Measurements from ENCODE around the gene SEBOX.

Gene SEBOX

GRCh38 chr17:28384281-28385036, 19.5 kb upstream of the SEBOX start:
- H3K9me3 Mint-ChIP-seq, result no peaks in the 10 kb centered on the region
- H3K27ac Mint-ChIP-seq, result peak overlapping the region; percentile 82
- peaks cover 28% of the 10 kb centered on the region for H3K4me1 Mint-ChIP-seq (ENCODE audit: low read depth)
- peaks cover 8% of the 10 kb centered on the region for H3K27me3 Mint-ChIP-seq
- H3K36me3 Mint-ChIP-seq (ENCODE audit: low read depth), result peaks cover 32% of the 10 kb centered on the region
- H3K4me3 Mint-ChIP-seq, result peak overlapping the region; percentile 87

- peaks cover 28% of the 10 kb centered on the region for H3K4me1 Mint-ChIP-seq (ENCODE audit: low read depth)
- no peak overlapping the region for H3K4me3 Mint-ChIP-seq
- no peaks in the 10 kb centered on the region for H3K9me3 Mint-ChIP-seq
- H3K27ac Mint-ChIP-seq, result no peak overlapping the region
- peaks cover 8% of the 10 kb centered on the region for H3K27me3 Mint-ChIP-seq
- H3K36me3 Mint-ChIP-seq (ENCODE audit: low read depth), result peaks cover 28% of the 10 kb centered on the region
These were observed 16.3 kb upstream of the SEBOX start for GRCh38 chr17:28381141-28381825.

GRCh38 chr17:28379814-28380801, 15.1 kb upstream of the SEBOX start:
- H3K27me3 Mint-ChIP-seq, result peaks cover 8% of the 10 kb centered on the region
- H3K36me3 Mint-ChIP-seq (ENCODE audit: low read depth), result peaks cover 23% of the 10 kb centered on the region
- peaks cover 19% of the 10 kb centered on the region for H3K4me1 Mint-ChIP-seq (ENCODE audit: low read depth)
- H3K9me3 Mint-ChIP-seq, result no peaks in the 10 kb centered on the region
- no peak overlapping the region for H3K4me3 Mint-ChIP-seq
- H3K27ac Mint-ChIP-seq, result no peak overlapping the region

- peak overlapping the region; percentile 82 for H3K27ac Mint-ChIP-seq
- H3K9me3 Mint-ChIP-seq, result no peaks in the 10 kb centered on the region
- peak overlapping the region; percentile 89 for H3K4me3 Mint-ChIP-seq
- H3K36me3 Mint-ChIP-seq (ENCODE audit: low read depth), result peaks cover 5% of the 10 kb centered on the region
- no peaks in the 10 kb centered on the region for H3K27me3 Mint-ChIP-seq
- H3K4me1 Mint-ChIP-seq (ENCODE audit: low read depth), result peaks cover 21% of the 10 kb centered on the region
These were observed 7.9 kb upstream of the SEBOX start for GRCh38 chr17:28372945-28373274.

GRCh38 chr17:28372203-28372944, 7.4 kb upstream of the SEBOX start:
- peak overlapping the region; percentile 89 for H3K4me3 Mint-ChIP-seq
- peaks cover 21% of the 10 kb centered on the region for H3K4me1 Mint-ChIP-seq (ENCODE audit: low read depth)
- no peaks in the 10 kb centered on the region for H3K9me3 Mint-ChIP-seq
- H3K27ac Mint-ChIP-seq, result peak overlapping the region; percentile 82
- no peaks in the 10 kb centered on the region for H3K27me3 Mint-ChIP-seq
- peaks cover 4% of the 10 kb centered on the region for H3K36me3 Mint-ChIP-seq (ENCODE audit: low read depth)

GRCh38 chr17:28371245-28372202, 6.5 kb upstream of the SEBOX start, which contains the start of gene SARM1:
Gene SARM1, plus strand, starts transcription at chr17:28371694. Its CDS starts 339 bp downstream, at chr17:28372033.
- H3K9me3 Mint-ChIP-seq, result no peaks in the 10 kb centered on the region
- peak within 1 kb of the TSS; percentile 89 for H3K4me3 Mint-ChIP-seq
- peak within 1 kb of the TSS; percentile 89 for H3K27ac Mint-ChIP-seq
- H3K4me1 Mint-ChIP-seq (ENCODE audit: low read depth), result peaks cover 21% of the 10 kb centered on the region
- no peaks in the 10 kb centered on the region for H3K27me3 Mint-ChIP-seq
- H3K36me3 Mint-ChIP-seq (ENCODE audit: low read depth), result peaks cover 4% of the 10 kb centered on the region

- Mint-ChIP-seq H3K27ac (no peak overlapping the region), H3K4me1 (ENCODE audit: low read depth) (peaks cover 21% of the 10 kb centered on the region), H3K9me3 (no peaks in the 10 kb centered on the region), H3K27me3 (no peaks in the 10 kb centered on the region), H3K36me3 (ENCODE audit: low read depth) (peaks cover 4% of the 10 kb centered on the region), H3K4me3 (peak overlapping the region; percentile 89)
These were observed 5.7 kb upstream of the SEBOX start for GRCh38 chr17:28370744-28371103.

GRCh38 chr17:28370035-28370743, 5.2 kb upstream of the SEBOX start, which contains the start of gene VTN:
Gene VTN, minus strand, starts transcription at chr17:28370307. Its CDS starts 104 bp downstream, at chr17:28370203.
- peaks cover 4% of the 10 kb centered on the region for H3K36me3 Mint-ChIP-seq (ENCODE audit: low read depth)
- H3K27me3 Mint-ChIP-seq, result no peaks in the 10 kb centered on the region
- H3K27ac Mint-ChIP-seq, result peak within 1 kb of the TSS; percentile 65
- H3K9me3 Mint-ChIP-seq, result no peaks in the 10 kb centered on the region
- H3K4me3 Mint-ChIP-seq, result peak within 1 kb of the TSS; percentile 89
- peaks cover 21% of the 10 kb centered on the region for H3K4me1 Mint-ChIP-seq (ENCODE audit: low read depth)

- Mint-ChIP-seq H3K9me3 (no peaks in the 10 kb centered on the region), H3K4me3 (no peak overlapping the region), H3K36me3 (ENCODE audit: low read depth) (peaks cover under 1% of the 10 kb centered on the region), H3K27ac (no peak overlapping the region), H3K4me1 (ENCODE audit: low read depth) (peaks cover 21% of the 10 kb centered on the region), H3K27me3 (no peaks in the 10 kb centered on the region)
These were observed 4.7 kb upstream of the SEBOX start for GRCh38 chr17:28369684-28370034.

- Mint-ChIP-seq H3K27me3 (no peaks in the 10 kb centered on the region), H3K4me1 (ENCODE audit: low read depth) (peaks cover 21% of the 10 kb centered on the region), H3K36me3 (ENCODE audit: low read depth) (no peaks in the 10 kb centered on the region), H3K27ac (no peak overlapping the region), H3K4me3 (no peak overlapping the region), H3K9me3 (no peaks in the 10 kb centered on the region)
These were observed 4.1 kb upstream of the SEBOX start for GRCh38 chr17:28368915-28369683.

GRCh38 chr17:28368306-28368831, 3.4 kb upstream of the SEBOX start:
- Mint-ChIP-seq H3K4me1 (ENCODE audit: low read depth) (peaks cover 17% of the 10 kb centered on the region), H3K9me3 (no peaks in the 10 kb centered on the region), H3K36me3 (ENCODE audit: low read depth) (peaks cover 4% of the 10 kb centered on the region), H3K4me3 (no peak overlapping the region), H3K27ac (no peak overlapping the region), H3K27me3 (no peaks in the 10 kb centered on the region)

GRCh38 chr17:28367641-28368305, 2.8 kb upstream of the SEBOX start:
- H3K36me3 Mint-ChIP-seq (ENCODE audit: low read depth), result peaks cover 4% of the 10 kb centered on the region
- H3K27me3 Mint-ChIP-seq, result no peaks in the 10 kb centered on the region
- no peak overlapping the region for H3K27ac Mint-ChIP-seq
- peaks cover 11% of the 10 kb centered on the region for H3K4me1 Mint-ChIP-seq (ENCODE audit: low read depth)
- H3K4me3 Mint-ChIP-seq, result no peak overlapping the region
- no peaks in the 10 kb centered on the region for H3K9me3 Mint-ChIP-seq
